Stomach (tissue), 4 donors: ENCODE measurements around the gene AMACR.

Experiments
- POLR2A ChIP-seq, 4 donors: fragments of 450-650 bp; IDR thresholded peaks; one replicate each; pipeline ENCODE4 v1.6.1; 2016; ENCODE audit warnings: antibody characterized with exemption in 4 of 4, control low read depth in 2 of 4, mild to moderate bottlenecking in 1 of 4, moderate library complexity in 1 of 4
- POLR2AphosphoS5 ChIP-seq, 3 donors: sonication (generic); formaldehyde crosslinking; IDR thresholded peaks; one replicate each; pipeline ENCODE4 v1.6.1; 2016; ENCODE audit warnings: antibody characterized with exemption in 3 of 3
- TF ChIP-seq, protein P1 (sequence below), 7 experiments: fragments of 450-650 bp in 4 of 7; fragments of 200-600 bp in 3 of 7; sonication (generic) in 3 of 7; IDR thresholded peaks; one replicate each; pipeline ENCODE4 v1.5.1; 2016 to 2019; ENCODE audit warnings: antibody characterized with exemption in 7 of 7, control low read depth in 2 of 7, mild to moderate bottlenecking in 1 of 7

DNA sequence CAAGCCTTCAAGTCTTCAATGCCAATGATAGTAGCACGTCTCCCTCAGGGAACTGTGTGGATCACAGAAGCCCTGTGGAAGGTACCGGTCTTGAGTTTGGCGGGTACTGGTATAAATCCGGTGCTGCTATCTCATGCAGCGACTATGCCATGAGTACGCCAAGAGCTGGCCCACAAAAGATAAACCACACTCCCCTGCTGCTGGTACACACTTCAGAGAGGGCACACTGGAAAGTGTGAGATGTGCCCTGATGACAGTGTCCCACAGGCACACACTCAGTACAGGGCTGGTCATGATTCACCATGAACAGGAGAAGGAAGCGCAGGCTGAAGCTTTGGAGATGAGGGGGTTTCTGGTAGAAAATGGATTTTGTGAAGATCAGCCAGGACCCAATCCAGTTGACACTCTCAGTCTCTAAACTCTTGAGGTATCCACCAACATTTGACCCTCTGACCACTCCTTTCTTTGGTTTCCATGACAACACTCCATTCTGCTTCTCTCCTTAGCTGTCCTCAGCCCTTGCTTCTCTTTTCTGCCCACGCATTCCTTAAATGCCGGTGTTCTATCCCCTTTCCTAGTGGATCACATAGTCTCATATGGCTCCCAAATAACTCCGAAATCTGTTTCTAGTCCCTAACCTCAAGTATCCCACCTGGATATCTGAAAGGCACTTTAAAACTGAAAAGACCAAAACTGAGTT lies 5.1 kb downstream of the AMACR start:
- TF ChIP-seq POLR2A (IDR thresholded peaks at IDR 0.05) (no peak), POLR2AphosphoS5 (IDR thresholded peaks at IDR 0.05) (no peak)
- TF ChIP-seq, protein P1, sequence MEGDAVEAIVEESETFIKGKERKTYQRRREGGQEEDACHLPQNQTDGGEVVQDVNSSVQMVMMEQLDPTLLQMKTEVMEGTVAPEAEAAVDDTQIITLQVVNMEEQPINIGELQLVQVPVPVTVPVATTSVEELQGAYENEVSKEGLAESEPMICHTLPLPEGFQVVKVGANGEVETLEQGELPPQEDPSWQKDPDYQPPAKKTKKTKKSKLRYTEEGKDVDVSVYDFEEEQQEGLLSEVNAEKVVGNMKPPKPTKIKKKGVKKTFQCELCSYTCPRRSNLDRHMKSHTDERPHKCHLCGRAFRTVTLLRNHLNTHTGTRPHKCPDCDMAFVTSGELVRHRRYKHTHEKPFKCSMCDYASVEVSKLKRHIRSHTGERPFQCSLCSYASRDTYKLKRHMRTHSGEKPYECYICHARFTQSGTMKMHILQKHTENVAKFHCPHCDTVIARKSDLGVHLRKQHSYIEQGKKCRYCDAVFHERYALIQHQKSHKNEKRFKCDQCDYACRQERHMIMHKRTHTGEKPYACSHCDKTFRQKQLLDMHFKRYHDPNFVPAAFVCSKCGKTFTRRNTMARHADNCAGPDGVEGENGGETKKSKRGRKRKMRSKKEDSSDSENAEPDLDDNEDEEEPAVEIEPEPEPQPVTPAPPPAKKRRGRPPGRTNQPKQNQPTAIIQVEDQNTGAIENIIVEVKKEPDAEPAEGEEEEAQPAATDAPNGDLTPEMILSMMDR (IDR thresholded peaks at IDR 0.05): no peak
